ENCODE results near the gene ERVMER34-1. TPM values are rescaled to one million over a fixed set of nuclear protein-coding genes. Genes with fewer than 3 reads are reported as not detected.

The ERVMER34-1 gene
- total RNA-seq, 1 experiment from 2014 or later = 85.6 TPM

DNA sequence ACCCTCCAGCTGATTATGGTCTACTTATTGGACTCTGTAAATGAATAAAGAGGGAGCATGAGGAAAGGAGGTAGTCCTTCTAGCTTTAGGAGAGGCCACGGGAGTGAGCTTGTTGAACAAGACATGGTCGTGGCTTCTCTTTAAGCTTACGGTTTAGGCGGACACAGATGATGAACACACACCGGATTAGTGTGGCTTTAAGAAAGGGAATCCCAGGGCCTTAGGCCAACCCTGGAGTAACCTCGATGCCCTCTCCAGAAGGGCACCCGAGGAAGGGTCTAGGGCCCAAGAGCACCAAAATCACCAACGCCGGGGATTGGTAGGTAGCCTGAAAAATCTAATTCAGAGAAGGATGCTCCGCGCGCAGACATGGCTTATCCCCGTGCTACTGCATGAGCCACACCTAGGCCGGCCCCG is 39.4 kb downstream of the ERVMER34-1 start:
- intact Hi-C loops (cut with micrococcal nuclease; ENCODE audit: unreplicated experiment) = loop anchor here (1.0 to 2.0 kb wide), 4 partner anchors 52 to 271 kb away; partner anchors contain the start of gene RASL11B
- TF ChIP-seq, protein P1, sequence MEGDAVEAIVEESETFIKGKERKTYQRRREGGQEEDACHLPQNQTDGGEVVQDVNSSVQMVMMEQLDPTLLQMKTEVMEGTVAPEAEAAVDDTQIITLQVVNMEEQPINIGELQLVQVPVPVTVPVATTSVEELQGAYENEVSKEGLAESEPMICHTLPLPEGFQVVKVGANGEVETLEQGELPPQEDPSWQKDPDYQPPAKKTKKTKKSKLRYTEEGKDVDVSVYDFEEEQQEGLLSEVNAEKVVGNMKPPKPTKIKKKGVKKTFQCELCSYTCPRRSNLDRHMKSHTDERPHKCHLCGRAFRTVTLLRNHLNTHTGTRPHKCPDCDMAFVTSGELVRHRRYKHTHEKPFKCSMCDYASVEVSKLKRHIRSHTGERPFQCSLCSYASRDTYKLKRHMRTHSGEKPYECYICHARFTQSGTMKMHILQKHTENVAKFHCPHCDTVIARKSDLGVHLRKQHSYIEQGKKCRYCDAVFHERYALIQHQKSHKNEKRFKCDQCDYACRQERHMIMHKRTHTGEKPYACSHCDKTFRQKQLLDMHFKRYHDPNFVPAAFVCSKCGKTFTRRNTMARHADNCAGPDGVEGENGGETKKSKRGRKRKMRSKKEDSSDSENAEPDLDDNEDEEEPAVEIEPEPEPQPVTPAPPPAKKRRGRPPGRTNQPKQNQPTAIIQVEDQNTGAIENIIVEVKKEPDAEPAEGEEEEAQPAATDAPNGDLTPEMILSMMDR (IDR thresholded peaks at IDR 0.05; ENCODE audit: insufficient read depth in 1 of 2, low read depth in 1 of 2, low read length in 1 of 2, severe bottlenecking in 1 of 2, unreplicated experiment in 1 of 2) = no peak
- no peak for DNase-seq
- H3K27me3 ChIP-seq (replicated peaks; ENCODE audit: control insufficient read depth, insufficient read depth, low read length) = no peaks in the 10 kb centered on the region
- H3K27ac Mint-ChIP-seq (ENCODE audit: unreplicated experiment) = peak overlapping the region; percentile 32
- peaks cover 2% of the 10 kb centered on the region for H3K36me3 ChIP-seq (ENCODE audit: control insufficient read depth, insufficient read depth, low read length)
- peaks cover 3% of the 10 kb centered on the region for H3K27me3 Mint-ChIP-seq (ENCODE audit: insufficient read depth, unreplicated experiment)
- no peaks in the 10 kb centered on the region for H3K9me3 Mint-ChIP-seq (ENCODE audit: unreplicated experiment)
- peak overlapping the region; percentile 34 for H3K4me3 ChIP-seq (ENCODE audit: low read depth, low read length)
- H3K4me1 Mint-ChIP-seq (ENCODE audit: low read depth, unreplicated experiment) = peaks cover 12% of the 10 kb centered on the region
- BruUV-seq (replicated peaks) = no TSS peak
- H3K4me3 Mint-ChIP-seq (ENCODE audit: unreplicated experiment) = peak overlapping the region; percentile 88
- H3K9me3 ChIP-seq = no peaks in the 10 kb centered on the region
- ChIA-PET POLR2A (interaction anchor here (0.5 to 3.1 kb wide), 15 partner anchors 9 to 870 kb away, joined by 3 to 52 read pairs (median 5); partner anchors contain the start of genes ERVMER34-1 and USP46), CTCF (interaction anchor here (0.5 to 1.2 kb wide), 6 partner anchors 10 to 336 kb away, joined by 3 to 8 read pairs (median 3); no protein-coding TSS in a partner anchor)
- H3K4me1 ChIP-seq = peaks cover 11% of the 10 kb centered on the region
- H3K36me3 Mint-ChIP-seq (ENCODE audit: insufficient read depth, unreplicated experiment) = peaks cover 50% of the 10 kb centered on the region

DNA sequence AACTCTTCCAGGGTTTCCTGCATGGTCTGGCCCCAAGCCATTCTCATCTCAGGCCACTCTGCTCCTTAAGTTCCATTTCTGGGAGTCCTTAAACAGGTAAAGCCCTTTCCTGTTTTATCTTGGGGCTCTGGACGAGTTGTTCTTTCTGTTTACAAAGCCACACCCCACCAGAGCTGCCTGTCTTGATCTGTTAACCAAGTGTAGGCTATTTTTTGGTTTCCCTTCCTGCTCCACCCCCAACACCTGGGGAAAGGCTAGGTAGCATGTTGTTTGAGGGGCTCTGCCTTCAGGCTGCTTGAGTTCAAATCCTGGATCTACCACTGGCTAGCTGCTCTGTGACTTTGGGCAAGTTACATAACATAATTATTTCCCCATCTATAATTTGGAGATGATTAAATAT is 40.0 kb downstream of the ERVMER34-1 start:
- Histone ChIP-seq H3K9me3 (no peaks in the 10 kb centered on the region), H3K27me3 (replicated peaks; ENCODE audit: control insufficient read depth, insufficient read depth, low read length) (no peaks in the 10 kb centered on the region), H3K4me3 (ENCODE audit: low read depth, low read length) (no peak overlapping the region), H3K36me3 (ENCODE audit: control insufficient read depth, insufficient read depth, low read length) (peaks cover 1% of the 10 kb centered on the region), H3K4me1 (peaks cover 11% of the 10 kb centered on the region)
- Mint-ChIP-seq H3K27ac (ENCODE audit: unreplicated experiment) (no peak overlapping the region), H3K4me1 (ENCODE audit: low read depth, unreplicated experiment) (peaks cover 12% of the 10 kb centered on the region), H3K4me3 (ENCODE audit: unreplicated experiment) (peak overlapping the region; percentile 88), H3K9me3 (ENCODE audit: unreplicated experiment) (no peaks in the 10 kb centered on the region), H3K27me3 (ENCODE audit: insufficient read depth, unreplicated experiment) (peaks cover 3% of the 10 kb centered on the region), H3K36me3 (ENCODE audit: insufficient read depth, unreplicated experiment) (peaks cover 44% of the 10 kb centered on the region)
- intact Hi-C loops (cut with micrococcal nuclease; ENCODE audit: unreplicated experiment) = no loop called here
- POLR2A ChIA-PET = interaction anchor here (1.2 to 3.1 kb wide), 4 partner anchors 11 to 53 kb away, joined by 5 to 52 read pairs (median 19); partner anchors contain the start of gene USP46
- TF ChIP-seq, protein P1 (IDR thresholded peaks at IDR 0.05; ENCODE audit: insufficient read depth in 1 of 2, low read depth in 1 of 2, low read length in 1 of 2, severe bottlenecking in 1 of 2, unreplicated experiment in 1 of 2) = no peak
- CTCF ChIA-PET = interaction anchor here (0.6 to 0.9 kb wide), 2 partner anchors 271 to 299 kb away, joined by 3 read pairs; no protein-coding TSS in a partner anchor
- BruUV-seq (replicated peaks) = no TSS peak
- no peak for DNase-seq

DNA sequence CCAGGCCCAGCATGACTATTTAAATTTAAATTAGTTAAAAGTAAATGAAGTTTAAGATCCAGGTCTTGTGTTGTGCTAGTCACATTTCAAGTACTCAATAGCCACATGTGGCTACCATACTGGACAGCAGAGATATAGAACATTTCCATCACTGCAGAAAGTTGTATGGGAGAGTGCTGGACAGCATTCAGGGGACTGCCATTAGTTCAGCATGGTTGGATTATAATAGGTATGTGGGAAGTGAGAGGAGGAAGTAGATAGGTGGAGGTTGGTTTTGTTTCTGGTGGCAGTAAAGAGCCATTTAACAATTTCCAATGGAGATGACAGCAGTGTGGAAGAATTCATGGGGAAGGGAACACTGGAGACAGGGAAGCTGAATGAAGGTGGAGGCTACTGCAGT is 42.1 kb downstream of the ERVMER34-1 start:
- Mint-ChIP-seq H3K27me3 (ENCODE audit: insufficient read depth, unreplicated experiment) (peaks cover 3% of the 10 kb centered on the region), H3K36me3 (ENCODE audit: insufficient read depth, unreplicated experiment) (peaks cover 23% of the 10 kb centered on the region), H3K27ac (ENCODE audit: unreplicated experiment) (no peak overlapping the region), H3K4me3 (ENCODE audit: unreplicated experiment) (no peak overlapping the region), H3K4me1 (ENCODE audit: low read depth, unreplicated experiment) (peaks cover 6% of the 10 kb centered on the region), H3K9me3 (ENCODE audit: unreplicated experiment) (no peaks in the 10 kb centered on the region)
- Histone ChIP-seq H3K4me3 (ENCODE audit: low read depth, low read length) (no peak overlapping the region), H3K36me3 (ENCODE audit: control insufficient read depth, insufficient read depth, low read length) (no peaks in the 10 kb centered on the region), H3K4me1 (peaks cover 6% of the 10 kb centered on the region), H3K9me3 (no peaks in the 10 kb centered on the region), H3K27me3 (replicated peaks; ENCODE audit: control insufficient read depth, insufficient read depth, low read length) (no peaks in the 10 kb centered on the region)
- CTCF ChIA-PET = no interaction called here
- BruUV-seq (replicated peaks) = no TSS peak
- DNase-seq = no peak
- POLR2A ChIA-PET = interaction anchor here (0.6 kb wide), 1 partner anchor 196 kb away, joined by 6 read pairs; no protein-coding TSS in a partner anchor
- intact Hi-C loops (cut with micrococcal nuclease; ENCODE audit: unreplicated experiment) = no loop called here
- TF ChIP-seq, protein P1 (IDR thresholded peaks at IDR 0.05; ENCODE audit: insufficient read depth in 1 of 2, low read depth in 1 of 2, low read length in 1 of 2, severe bottlenecking in 1 of 2, unreplicated experiment in 1 of 2) = no peak
